Measurements from ENCODE around the gene CNTNAP2. TPM values are rescaled to one million over a fixed set of nuclear protein-coding genes. Genes with fewer than 3 reads are reported as not detected.

CNTNAP2 gene
- total RNA-seq, 6 experiments from 2014 or later: 1.8 to 8.1 (median 3.9) TPM

- intact Hi-C loops (cut with DNase I): no loop called here
- H3K27me3 ChIP-seq: no peaks in the 10 kb centered on the region
- DNase-seq: no peak
- H3K4me3 ChIP-seq: no peak overlapping the region
- no peak overlapping the region for H3K27ac ChIP-seq
- H3K36me3 ChIP-seq: no peaks in the 10 kb centered on the region
- 60% methylated on average over 6 of the region's 6 CpGs for WGBS (ENCODE audit: insufficient coverage, low coverage, low lambda C conversion rate, missing lambda C conversion rate)
- no peaks in the 10 kb centered on the region for H3K4me1 ChIP-seq
- TF ChIP-seq CTCF (IDR thresholded peaks at IDR 0.05): no peak
- no peak for TF ChIP-seq POLR2A (IDR thresholded peaks at IDR 0.05)
- H3K9me3 ChIP-seq: no peaks in the 10 kb centered on the region
- no peak for ATAC-seq
These were observed 1592.3 kb downstream of the CNTNAP2 start for GRCh38 chr7:147708871-147709270.

GRCh38 chr7:147711447-147711846 is 1594.8 kb downstream of the CNTNAP2 start:
- Histone ChIP-seq H3K27ac (no peak overlapping the region), H3K9me3 (no peaks in the 10 kb centered on the region), H3K4me3 (no peak overlapping the region), H3K4me1 (no peaks in the 10 kb centered on the region), H3K36me3 (no peaks in the 10 kb centered on the region), H3K27me3 (no peaks in the 10 kb centered on the region)
- DNase-seq: no peak
- WGBS (ENCODE audit: insufficient coverage, low coverage, low lambda C conversion rate, missing lambda C conversion rate): 8% methylated on average over 2 of the region's 2 CpGs
- no peak for ATAC-seq
- intact Hi-C loops (cut with DNase I): no loop called here
- TF ChIP-seq CTCF (IDR thresholded peaks at IDR 0.05): no peak
- no peak for TF ChIP-seq POLR2A (IDR thresholded peaks at IDR 0.05)

- H3K4me3 ChIP-seq: no peak overlapping the region
- TF ChIP-seq CTCF (IDR thresholded peaks at IDR 0.05) (no peak), POLR2A (IDR thresholded peaks at IDR 0.05) (no peak)
- no peaks in the 10 kb centered on the region for H3K4me1 ChIP-seq
- no peak for ATAC-seq
- no peak for DNase-seq
- no peaks in the 10 kb centered on the region for H3K36me3 ChIP-seq
- H3K27ac ChIP-seq: no peak overlapping the region
- intact Hi-C loops (cut with DNase I): no loop called here
- H3K9me3 ChIP-seq: no peaks in the 10 kb centered on the region
- H3K27me3 ChIP-seq: no peaks in the 10 kb centered on the region
- WGBS (ENCODE audit: insufficient coverage, low coverage, low lambda C conversion rate, missing lambda C conversion rate): 27% methylated on average over 6 of the region's 6 CpGs
These were observed 1605.6 kb downstream of the CNTNAP2 start for GRCh38 chr7:147721962-147722830.

GRCh38 chr7:147723536-147723935 is 1606.9 kb downstream of the CNTNAP2 start:
- no peak for DNase-seq
- no peak for TF ChIP-seq POLR2A (IDR thresholded peaks at IDR 0.05)
- TF ChIP-seq CTCF (IDR thresholded peaks at IDR 0.05): no peak
- H3K4me1 ChIP-seq: no peaks in the 10 kb centered on the region
- H3K27me3 ChIP-seq: no peaks in the 10 kb centered on the region
- 21% methylated on average over 4 of the region's 4 CpGs for WGBS (ENCODE audit: insufficient coverage, low coverage, low lambda C conversion rate, missing lambda C conversion rate)
- no peak for ATAC-seq
- no peaks in the 10 kb centered on the region for H3K9me3 ChIP-seq
- H3K4me3 ChIP-seq: no peak overlapping the region
- intact Hi-C loops (cut with DNase I): no loop called here
- no peaks in the 10 kb centered on the region for H3K36me3 ChIP-seq
- no peak overlapping the region for H3K27ac ChIP-seq
